Measurements from ENCODE around the gene MAP2K3.
"Not testable (repeated sequence)": the region's sequence is repeated elsewhere in the genome, so short reads cannot be mapped to it uniquely, and the experiment has no call there.

DNA sequence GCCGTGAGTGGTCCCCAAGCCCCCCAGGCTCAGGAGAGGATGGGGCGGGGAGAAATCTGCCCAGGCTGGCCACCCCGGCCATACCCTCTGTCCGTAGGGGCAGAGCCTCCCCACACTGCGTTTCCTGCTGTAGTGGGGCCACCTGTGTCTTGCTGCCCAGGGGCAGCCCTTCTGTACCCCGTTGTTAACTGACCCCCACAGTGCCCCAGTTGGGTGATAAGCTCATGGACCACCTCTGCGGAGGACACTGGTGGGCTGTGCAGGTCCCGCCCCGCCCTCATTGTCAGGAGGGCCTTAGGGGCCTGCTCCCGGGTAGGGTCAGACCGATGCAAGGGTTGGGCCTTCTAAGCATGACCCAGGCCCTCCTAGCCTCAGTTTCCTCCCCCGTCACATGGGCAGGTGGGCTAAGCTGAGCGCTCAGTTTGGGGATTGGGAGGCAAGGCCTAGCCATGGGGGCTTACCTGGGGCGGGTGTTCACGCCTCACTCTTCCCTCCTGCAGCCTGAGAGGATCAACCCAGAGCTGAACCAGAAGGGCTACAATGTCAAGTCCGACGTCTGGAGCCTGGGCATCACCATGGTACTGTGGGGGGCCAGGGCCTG lies 20.1 kb downstream of the MAP2K3 start:
- TF ChIP-seq, protein P1, sequence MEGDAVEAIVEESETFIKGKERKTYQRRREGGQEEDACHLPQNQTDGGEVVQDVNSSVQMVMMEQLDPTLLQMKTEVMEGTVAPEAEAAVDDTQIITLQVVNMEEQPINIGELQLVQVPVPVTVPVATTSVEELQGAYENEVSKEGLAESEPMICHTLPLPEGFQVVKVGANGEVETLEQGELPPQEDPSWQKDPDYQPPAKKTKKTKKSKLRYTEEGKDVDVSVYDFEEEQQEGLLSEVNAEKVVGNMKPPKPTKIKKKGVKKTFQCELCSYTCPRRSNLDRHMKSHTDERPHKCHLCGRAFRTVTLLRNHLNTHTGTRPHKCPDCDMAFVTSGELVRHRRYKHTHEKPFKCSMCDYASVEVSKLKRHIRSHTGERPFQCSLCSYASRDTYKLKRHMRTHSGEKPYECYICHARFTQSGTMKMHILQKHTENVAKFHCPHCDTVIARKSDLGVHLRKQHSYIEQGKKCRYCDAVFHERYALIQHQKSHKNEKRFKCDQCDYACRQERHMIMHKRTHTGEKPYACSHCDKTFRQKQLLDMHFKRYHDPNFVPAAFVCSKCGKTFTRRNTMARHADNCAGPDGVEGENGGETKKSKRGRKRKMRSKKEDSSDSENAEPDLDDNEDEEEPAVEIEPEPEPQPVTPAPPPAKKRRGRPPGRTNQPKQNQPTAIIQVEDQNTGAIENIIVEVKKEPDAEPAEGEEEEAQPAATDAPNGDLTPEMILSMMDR (conservative IDR thresholded peaks at IDR 0.05; ENCODE audit: low read length), result not testable (repeated sequence)
- not testable (repeated sequence) for TF ChIP-seq EZH2phosphoT487 (IDR thresholded peaks at IDR 0.05; ENCODE audit: borderline replicate concordance, low read depth, low read length)
